Aorta (tissue), 5 donors: ENCODE results near the gene ZMIZ1. TPM values are rescaled to one million over a fixed set of nuclear protein-coding genes. Genes with fewer than 3 reads are reported as not detected.

ENCODE experiments used
- ATAC-seq: fragments of 200-7000 bp; cut with Tn5 transposase; one replicate; pipeline ENCODE4 v1.9.1; 2022; ENCODE audit warnings: moderate library complexity; ENCODE audit not compliant: low FRiP score
- DNase-seq, 2 donors: peaks; one replicate each; pipeline ENCODE4 v3.0.0-alpha.2; 2020
- H3K27ac ChIP-seq, 2 donors: one replicate each; pipeline ENCODE4 v1.5.1; 2013; ENCODE audit warnings: low read length in 2 of 2, mild to moderate bottlenecking in 2 of 2, moderate library complexity in 2 of 2, control low read depth in 1 of 2, inconsistent platforms in 1 of 2, low read depth in 1 of 2
- H3K27me3 ChIP-seq, 2 donors: one replicate each; pipeline ENCODE4 v1.6.1; 2013; ENCODE audit warnings: control low read depth in 1 of 2, low read length in 1 of 2, mild to moderate bottlenecking in 1 of 2, moderate library complexity in 1 of 2; ENCODE audit not compliant: insufficient read depth in 2 of 2, control insufficient read depth in 1 of 2
- H3K36me3 ChIP-seq, 2 donors: one replicate each; pipeline ENCODE4 v1.6.1; 2013; ENCODE audit warnings: control low read depth in 1 of 2, low read length in 1 of 2, mild to moderate bottlenecking in 1 of 2; ENCODE audit not compliant: insufficient read depth in 2 of 2, control insufficient read depth in 1 of 2
- H3K4me1 ChIP-seq, 2 donors: one replicate each; pipeline ENCODE4 v1.6.1; 2013; ENCODE audit warnings: low read length in 2 of 2, control low read depth in 1 of 2, mild to moderate bottlenecking in 1 of 2, moderate library complexity in 1 of 2; ENCODE audit not compliant: insufficient read depth in 2 of 2, control insufficient read depth in 1 of 2
- H3K4me3 ChIP-seq, 2 donors: one replicate each; pipeline ENCODE4 v1.5.1; 2013; ENCODE audit warnings: low read length in 2 of 2, control low read depth in 1 of 2, mild to moderate bottlenecking in 1 of 2
- H3K9me3 ChIP-seq: one replicate; pipeline ENCODE4 v1.6.1; 2013; ENCODE audit warnings: mild to moderate bottlenecking, low read length; ENCODE audit not compliant: control insufficient read depth
- WGBS, 2 donors: extraction: QIAGEN DNeasy Blood & Tissue Kit; methylation state at CpG; one replicate each; pipeline ENCODE4 v1.1.7; 2013; 5-methylcytosine and 5-hydroxymethylcytosine counted together
- intact Hi-C, 2 donors: fragments of 100-400 bp; cut with DNase I; formaldehyde crosslinking; loops; one replicate each; pipeline versions ENCODE4 v1.14.2 to v1.15.0; 2022
- polyA plus RNA-seq, 2 donors: library from polyadenylated mRNA; stranded (reverse); fragments of 200-250 nt; gene quantifications; one replicate each; pipeline ENCODE4 v1.2.3, GENCODE V29; 2013
- total RNA-seq, 2 donors: library from RNA; stranded (reverse); fragmentation: NEBNext Ultra II Directional; extraction: Animal tissue kit (Norgen Biotek cat#: 25700); gene quantifications; one replicate each; pipeline ENCODE4 v1.2.1, GENCODE V29; 2021
- donor health status: healthy with polysubstance abuse.
- donor health status: Bipolar disorder and iron deficiency.
- donor health status: DM: no; HTN: no; CAD: no.
- donor health status: DM: no; HTN: no; CAD: no.
- donor health status: DM: yes; HTN: yes; CAD: no.

The ZMIZ1 gene
- total and polyA plus RNA-seq, 4 donors: 7.8 to 84.1 (median 28.2) TPM

DNA sequence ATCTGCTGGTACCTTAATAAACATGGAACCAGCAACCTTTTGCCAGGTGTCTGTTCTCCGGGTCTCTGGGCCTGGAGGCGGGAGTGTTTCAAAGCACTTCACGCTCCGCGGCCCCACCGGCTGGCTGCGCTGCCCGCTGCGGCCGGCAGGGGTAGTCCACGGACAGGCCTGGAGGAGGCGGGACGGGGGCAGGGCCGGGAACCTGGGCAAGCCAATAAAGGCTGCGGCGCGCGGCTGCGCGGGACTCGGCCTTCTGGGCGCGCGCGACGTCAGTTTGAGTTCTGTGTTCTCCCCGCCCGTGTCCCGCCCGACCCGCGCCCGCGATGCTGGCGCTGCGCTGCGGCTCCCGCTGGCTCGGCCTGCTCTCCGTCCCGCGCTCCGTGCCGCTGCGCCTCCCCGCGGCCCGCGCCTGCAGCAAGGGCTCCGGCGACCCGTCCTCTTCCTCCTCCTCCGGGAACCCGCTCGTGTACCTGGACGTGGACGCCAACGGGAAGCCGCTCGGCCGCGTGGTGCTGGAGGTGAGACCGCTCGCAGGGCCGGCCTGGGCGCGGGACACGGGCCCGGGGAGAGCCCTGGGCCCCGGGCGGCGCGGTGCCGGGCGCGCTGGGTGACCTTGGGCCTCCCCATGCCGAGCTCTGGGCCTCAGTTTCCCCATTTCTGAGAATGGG, 278.6 kb downstream of the ZMIZ1 start, which contains the start of gene PPIF:
TSS of gene PPIF (plus strand) at position 244 of the 668 bp plus-strand sequence. CDS start at position 324, 80 bp downstream.
- Histone ChIP-seq H3K27me3 (no peaks in the 10 kb centered on the region), H3K4me1 (no peaks in the 10 kb centered on the region), H3K4me3 (peak within 1 kb of the TSS; percentile 44 to 56), H3K27ac (no peak within 1 kb of the TSS), H3K36me3 (no peaks in the 10 kb centered on the region), H3K9me3 (no peaks in the 10 kb centered on the region)
- 0 to 1% methylated on average over 56 to 77 of the region's 77 CpGs for WGBS, 2 donors
- peak; percentile 96 to 99 for DNase-seq
- intact Hi-C loops: no loop called here
- peak; percentile 94 for ATAC-seq

DNA sequence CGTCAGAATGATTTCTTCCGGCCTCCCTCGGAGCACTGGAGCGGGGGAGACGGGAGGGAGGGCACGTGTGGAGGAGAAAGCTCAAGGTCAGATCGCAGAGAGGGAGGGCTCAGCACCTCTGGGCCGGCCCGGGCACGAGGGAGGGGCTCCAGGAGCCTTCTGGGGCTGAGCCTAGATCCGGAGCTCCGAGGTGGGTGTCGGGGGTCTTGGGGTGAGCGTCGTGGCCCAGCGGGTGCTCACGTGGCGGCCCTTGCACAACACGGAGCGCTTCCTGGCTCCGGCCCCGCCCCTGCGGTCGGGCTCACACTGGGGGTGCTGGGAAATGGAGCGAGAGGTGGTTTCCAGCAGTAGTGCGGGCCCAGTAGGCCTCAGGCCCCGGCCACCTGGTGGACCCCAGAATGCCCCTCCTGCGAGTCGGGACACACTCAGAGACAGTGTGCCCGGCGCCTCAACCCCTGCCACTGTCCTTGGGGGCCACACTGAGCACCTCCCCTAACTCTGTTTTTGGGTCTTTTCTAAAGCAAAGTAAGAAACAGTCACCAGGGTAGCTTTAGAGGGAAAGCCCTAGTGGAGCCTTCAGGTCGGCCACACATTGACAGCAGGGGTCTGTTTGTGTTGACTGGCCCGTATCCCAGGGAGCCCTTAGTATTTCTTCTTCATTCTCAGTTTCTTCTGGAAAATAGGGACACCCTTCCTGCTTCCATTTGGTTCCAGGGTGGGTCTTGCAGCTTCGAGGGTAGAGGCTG, 279.3 kb downstream of the ZMIZ1 start:
- Histone ChIP-seq H3K36me3 (no peaks in the 10 kb centered on the region), H3K27ac (no peak overlapping the region), H3K9me3 (no peaks in the 10 kb centered on the region), H3K27me3 (no peaks in the 10 kb centered on the region), H3K4me3 (peak overlapping the region; percentile 44 to 56), H3K4me1 (no peaks in the 10 kb centered on the region)
- intact Hi-C loops: no loop called here
- WGBS, 2 donors: 9% methylated on average over 34 of the region's 34 CpGs
- DNase-seq (peak; percentile 85 to 91), ATAC-seq (peak; percentile 75)

DNA sequence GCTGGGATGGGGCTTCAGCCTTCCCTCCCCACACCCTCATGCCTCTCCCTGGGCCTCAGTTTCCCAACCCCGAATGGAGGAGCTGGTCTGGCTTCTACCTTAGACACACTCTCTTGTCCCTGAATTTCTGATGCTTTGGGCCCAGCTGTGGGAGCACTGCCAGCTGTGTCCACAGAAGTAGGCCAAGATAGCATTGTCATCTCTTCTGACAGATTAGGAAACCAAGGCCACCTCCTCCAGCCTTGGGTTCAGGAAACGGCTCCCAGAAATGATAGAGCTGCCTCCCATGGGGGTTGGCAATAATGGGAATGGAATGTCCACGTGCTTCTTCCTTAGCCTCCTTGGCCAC, 279.8 kb downstream of the ZMIZ1 start:
- H3K4me3 ChIP-seq: no peak overlapping the region
- 63 to 76% methylated on average over 3 of the region's 3 CpGs for WGBS, 2 donors
- ATAC-seq (no peak), DNase-seq (peak in 1 of 2 donors; percentile 44)
- no peaks in the 10 kb centered on the region for H3K4me1 ChIP-seq
- no peak overlapping the region for H3K27ac ChIP-seq
- H3K9me3 ChIP-seq: no peaks in the 10 kb centered on the region
- no peaks in the 10 kb centered on the region for H3K27me3 ChIP-seq
- H3K36me3 ChIP-seq: no peaks in the 10 kb centered on the region
- intact Hi-C loops: no loop called here

DNA sequence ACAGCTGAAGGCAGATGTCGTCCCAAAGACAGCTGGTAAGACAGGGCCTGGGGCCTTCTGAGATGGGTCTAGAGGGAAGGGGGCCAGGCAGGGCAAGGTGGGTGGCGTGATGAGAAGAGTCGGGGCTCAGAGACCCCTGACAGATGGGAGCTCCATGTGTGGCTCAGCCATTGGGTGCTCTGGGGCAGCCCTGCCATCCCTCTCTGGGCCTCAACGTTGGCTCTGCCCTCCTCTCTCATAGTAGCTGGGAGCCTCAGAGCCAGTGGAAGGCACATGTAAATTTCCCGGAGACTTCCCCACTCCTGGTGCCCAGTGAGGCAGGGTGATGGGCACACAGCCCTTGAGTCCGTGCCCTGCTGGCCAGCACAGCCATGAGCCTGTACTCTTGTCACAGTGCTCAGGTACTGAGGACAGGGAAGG, 280.3 kb downstream of the ZMIZ1 start:
- DNase-seq (peak in 1 of 2 donors; percentile 37), ATAC-seq (no peak)
- Histone ChIP-seq H3K27me3 (no peaks in the 10 kb centered on the region), H3K36me3 (peaks cover 0 to 2% of the 10 kb centered on the region in 2 donors), H3K9me3 (no peaks in the 10 kb centered on the region), H3K4me3 (no peak overlapping the region), H3K4me1 (no peaks in the 10 kb centered on the region), H3K27ac (no peak overlapping the region)
- intact Hi-C loops: no loop called here
- WGBS, 2 donors: 83 to 87% methylated on average over 6 of the region's 6 CpGs

DNA sequence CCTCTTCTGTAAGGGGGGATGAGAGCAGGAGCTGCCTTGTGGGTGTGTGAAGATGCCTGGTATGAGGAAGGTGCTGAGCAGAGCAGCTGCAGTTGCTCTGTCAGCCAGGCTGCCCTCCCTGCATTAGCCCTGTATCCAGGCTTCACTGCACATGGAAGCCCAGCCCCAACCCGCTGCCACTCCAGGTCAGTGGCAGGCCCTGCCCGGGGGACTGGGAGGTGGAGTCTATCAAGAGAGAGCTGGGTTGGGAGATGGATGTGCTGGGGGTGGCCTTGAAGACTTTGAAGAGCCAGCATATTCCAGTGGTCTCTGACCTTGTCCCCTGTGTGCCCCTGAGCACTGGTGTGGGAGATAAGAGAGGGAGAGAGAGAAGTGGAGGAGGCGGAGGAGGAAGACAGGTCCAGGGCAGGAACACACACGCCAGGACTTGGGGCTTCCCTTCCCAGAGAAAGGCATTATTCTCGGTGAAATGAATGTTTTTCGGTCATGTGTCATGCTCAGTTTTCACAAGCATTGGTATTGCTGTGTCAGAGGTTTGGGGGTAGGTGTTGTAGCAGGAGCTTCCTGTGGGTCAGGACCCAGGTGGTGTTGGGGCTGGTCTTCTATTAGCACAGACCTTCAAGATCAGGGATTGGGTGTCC, 281.1 kb downstream of the ZMIZ1 start:
- peak in 1 of 2 donors; percentile 32 for DNase-seq

DNA sequence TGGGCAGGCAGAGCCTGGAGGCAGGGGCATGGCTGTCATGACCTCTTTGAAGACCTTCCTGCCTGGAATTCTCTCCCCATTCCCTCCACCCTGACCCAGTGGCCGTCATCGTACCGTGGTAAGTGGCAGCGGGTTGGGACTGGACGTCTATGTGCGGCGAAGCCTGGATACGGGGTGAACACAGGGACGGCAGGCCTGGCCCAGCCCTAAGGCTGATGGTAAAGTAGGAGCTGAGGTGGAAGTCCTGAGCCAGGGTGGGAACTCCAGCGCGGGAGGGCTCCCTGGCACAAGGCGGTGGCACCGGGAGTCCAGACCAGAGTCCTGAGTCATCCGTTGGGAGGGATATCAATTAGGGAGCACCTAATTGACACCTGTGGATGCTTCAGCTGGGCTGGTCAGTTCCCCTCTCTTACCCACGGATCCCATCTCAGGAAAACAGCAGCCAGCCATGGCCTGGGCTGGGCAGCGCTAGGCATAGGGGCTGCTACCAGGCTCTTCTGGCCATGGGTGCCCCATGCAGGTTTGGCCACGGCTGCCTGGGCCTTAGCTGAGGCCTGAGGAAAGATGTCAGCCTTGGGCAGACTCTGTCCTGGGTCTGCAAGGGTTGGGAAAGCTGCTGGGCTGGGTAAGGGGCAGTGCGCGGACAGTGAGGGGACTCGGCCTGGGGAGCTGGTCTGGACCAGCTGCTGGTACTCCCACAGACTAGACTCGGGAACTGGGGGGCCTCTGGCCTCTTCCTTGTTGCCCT, 281.8 kb downstream of the ZMIZ1 start:
- H3K27ac ChIP-seq: no peak overlapping the region
- 93 to 95% methylated on average over 21 of the region's 21 CpGs for WGBS, 2 donors
- intact Hi-C loops: no loop called here
- no peak overlapping the region for H3K4me3 ChIP-seq
- DNase-seq (peak in 1 of 2 donors; percentile 44), ATAC-seq (no peak)
- no peaks in the 10 kb centered on the region for H3K4me1 ChIP-seq
- peaks cover 0 to 2% of the 10 kb centered on the region in 2 donors for H3K36me3 ChIP-seq
- H3K9me3 ChIP-seq: no peaks in the 10 kb centered on the region
- no peaks in the 10 kb centered on the region for H3K27me3 ChIP-seq

More for the DNA sequence above, 281.1 kb downstream of the ZMIZ1 start:
- Histone ChIP-seq H3K27ac (no peak overlapping the region), H3K4me1 (no peaks in the 10 kb centered on the region), H3K9me3 (no peaks in the 10 kb centered on the region), H3K36me3 (peaks cover 0 to 2% of the 10 kb centered on the region in 2 donors), H3K4me3 (no peak overlapping the region), H3K27me3 (no peaks in the 10 kb centered on the region)
- intact Hi-C loops: no loop called here
- 79 to 84% methylated on average over 6 of the region's 6 CpGs for WGBS, 2 donors
- ATAC-seq: no peak

DNA sequence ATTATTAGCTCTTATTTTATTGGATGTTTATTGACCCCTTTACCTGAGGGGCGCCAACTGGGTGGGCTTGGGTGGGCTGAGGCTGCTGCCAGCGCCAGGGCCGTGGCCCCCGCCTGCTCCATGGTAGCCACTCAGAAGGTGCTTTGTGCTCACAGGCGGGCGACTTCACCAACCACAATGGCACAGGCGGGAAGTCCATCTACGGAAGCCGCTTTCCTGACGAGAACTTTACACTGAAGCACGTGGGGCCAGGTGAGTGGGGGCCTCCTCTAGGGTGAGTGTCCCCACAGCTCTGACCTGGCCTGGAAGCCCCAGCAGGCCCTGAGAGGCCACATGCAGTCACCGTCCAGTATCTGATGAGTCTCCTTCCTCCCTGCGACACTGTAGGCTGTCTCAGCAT, 282.6 kb downstream of the ZMIZ1 start:
- 92 to 96% methylated on average over 13 of the region's 13 CpGs for WGBS, 2 donors
- Histone ChIP-seq H3K9me3 (no peaks in the 10 kb centered on the region), H3K36me3 (peaks cover 0 to 2% of the 10 kb centered on the region in 2 donors), H3K4me1 (no peaks in the 10 kb centered on the region), H3K27ac (no peak overlapping the region), H3K27me3 (no peaks in the 10 kb centered on the region), H3K4me3 (no peak overlapping the region)
- DNase-seq (peak in 1 of 2 donors; percentile 29), ATAC-seq (no peak)
- intact Hi-C loops: no loop called here
